GM12864 (cell line): Measurements from ENCODE around the gene CCNI.
"Not testable (repeated sequence)": the region's sequence is repeated elsewhere in the genome, so short reads cannot be mapped to it uniquely, and the experiment has no call there.

Source experiments
- DNase-seq: peaks from one replicate; pipeline ENCODE4 v3.0.0-alpha.2; 2011; ENCODE audit warnings: low read depth
- H3K4me3 ChIP-seq: 2 replicates; pipeline ENCODE4 v1.5.1; 2011; ENCODE audit warnings: mild to moderate bottlenecking, low read depth, low read length, control low read depth
- CTCF ChIP-seq: IDR thresholded peaks from 2 replicates; pipeline ENCODE4 v1.5.1; 2011; ENCODE audit warnings: low read depth, mild to moderate bottlenecking, moderate library complexity, low read length, control low read depth, inconsistent platforms; ENCODE audit errors: missing control alignments

Gene CCNI

DNA sequence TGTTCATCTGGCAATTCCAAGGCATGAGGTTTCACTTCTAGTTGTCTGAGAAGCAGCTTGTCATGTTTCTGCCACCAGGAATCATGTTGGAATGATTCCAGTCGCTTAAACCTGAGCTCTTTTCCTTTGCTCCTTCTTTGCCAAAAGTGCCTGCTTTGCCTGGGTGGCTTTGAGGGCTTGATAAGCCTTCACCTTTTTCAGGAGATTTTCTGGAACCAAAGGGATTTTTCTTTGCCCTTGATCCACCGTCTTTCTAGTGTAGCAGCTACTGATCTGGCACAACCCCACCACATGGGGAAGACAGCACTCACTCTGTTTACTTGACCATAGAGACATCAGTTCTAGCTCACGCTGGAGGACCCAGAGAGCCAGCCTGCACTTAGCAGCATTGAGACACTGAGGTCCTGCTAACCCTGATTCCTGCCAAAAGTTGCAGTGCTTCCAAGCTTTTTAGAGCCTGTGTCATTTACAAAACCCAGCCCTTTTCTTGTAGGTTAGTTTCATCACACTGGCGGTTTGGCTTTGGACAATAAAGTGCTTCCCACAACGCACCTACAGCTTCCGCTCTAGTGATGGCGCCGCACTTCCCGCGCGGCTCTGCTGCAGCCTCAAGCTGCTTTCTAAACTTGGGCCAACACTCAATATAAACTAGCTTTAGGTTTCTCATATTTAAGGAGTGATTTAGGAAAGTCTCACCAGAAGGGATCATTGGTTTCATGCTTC, 7.3 kb upstream of the CCNI start:
- H3K4me3 ChIP-seq, result no peak overlapping the region
- no peak for TF ChIP-seq CTCF
- DNase-seq, result no peak

DNA sequence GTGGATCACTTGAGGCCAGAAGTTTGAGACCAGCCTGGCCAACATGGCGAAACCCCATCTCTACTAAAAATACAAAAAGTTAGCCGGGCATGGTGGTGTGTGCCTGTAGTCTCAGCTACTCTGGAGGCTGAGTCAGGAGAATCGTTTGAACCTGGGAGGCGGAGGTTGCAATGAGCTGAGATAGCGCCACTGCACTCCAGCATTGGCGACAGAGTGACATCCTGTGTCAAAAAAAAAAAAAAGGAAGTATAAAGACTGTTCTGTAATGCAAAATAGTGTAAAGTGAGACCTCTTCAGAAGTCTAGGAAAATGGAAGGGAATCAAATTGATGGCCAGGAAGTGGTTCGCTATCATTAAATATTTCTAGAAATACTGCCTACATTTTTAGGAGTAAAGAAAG, 5.0 kb upstream of the CCNI start:
- H3K4me3 ChIP-seq, DNase-seq: not testable (repeated sequence)

DNA sequence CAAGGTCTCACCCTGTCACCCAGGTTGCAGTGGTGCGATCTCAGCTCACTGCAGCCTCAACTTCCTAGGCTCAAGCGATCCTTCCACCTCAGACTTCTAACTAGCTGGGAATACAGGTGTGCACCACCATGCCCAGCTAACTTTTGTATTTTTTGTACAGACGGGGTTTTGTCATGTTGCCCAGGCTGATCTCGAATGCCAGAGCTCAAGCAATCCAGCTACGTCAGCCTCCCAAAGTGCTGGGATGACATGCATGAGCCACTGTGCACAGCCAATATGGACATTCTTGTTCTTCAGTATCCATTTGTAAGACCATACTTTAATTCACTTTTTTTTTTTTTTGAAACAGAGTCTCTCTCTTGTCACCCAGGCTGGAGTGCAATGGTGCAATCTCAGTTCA, 3.5 kb upstream of the CCNI start:
- H3K4me3 ChIP-seq, result no peak overlapping the region
- TF ChIP-seq CTCF, result no peak
- no peak for DNase-seq

- no peak overlapping the region for H3K4me3 ChIP-seq
- no peak for DNase-seq
- TF ChIP-seq CTCF, result no peak
These were observed 2.6 kb upstream of the CCNI start for GRCh38 chr4:77078401-77078800.

DNA sequence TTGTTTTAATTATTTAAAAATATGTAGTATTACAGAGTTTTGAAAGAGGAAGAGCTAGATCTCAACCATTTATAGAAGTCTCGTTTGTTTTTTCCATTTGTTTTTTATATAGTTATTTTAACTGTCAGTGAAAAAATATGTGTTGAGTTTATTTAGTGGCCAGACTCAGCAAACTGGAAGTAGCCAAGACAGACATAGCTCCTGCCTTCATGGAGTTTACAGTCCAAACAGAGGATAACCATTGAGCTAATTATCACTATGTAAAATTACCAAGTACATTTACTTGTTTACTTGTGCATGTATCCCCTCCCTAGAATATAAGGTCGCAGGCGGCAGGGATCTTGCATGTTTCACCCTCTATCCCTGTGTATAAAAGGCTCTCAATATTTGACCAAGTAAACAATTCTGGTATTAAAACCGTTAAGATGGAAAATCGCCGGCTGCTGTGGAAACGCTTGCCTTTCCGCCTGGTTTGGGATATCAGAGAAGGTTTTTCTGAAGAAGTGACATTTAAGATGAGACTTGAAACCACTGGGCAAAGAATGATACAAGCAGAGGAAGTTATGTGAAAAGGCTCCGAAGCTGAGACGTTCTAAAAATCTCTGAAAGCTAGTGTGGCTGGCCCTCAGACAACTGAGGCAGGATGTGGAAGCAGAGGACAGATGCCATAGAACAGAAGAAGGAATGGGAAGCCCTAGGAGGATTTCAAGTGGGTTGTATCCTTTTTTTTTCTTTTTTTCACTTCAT, 1.3 kb upstream of the CCNI start:
- TF ChIP-seq CTCF, result no peak
- no peak for DNase-seq
- H3K4me3 ChIP-seq, result peak overlapping the region; percentile 92; the same call in 1 of the 2 replicates

- DNase-seq, result peak; percentile 53
- TF ChIP-seq CTCF, result no peak
- H3K4me3 ChIP-seq, result peak overlapping the region; percentile 92
These were observed 571 bp downstream of the CCNI start for GRCh38 chr4:77074981-77075855.

- no peak for TF ChIP-seq CTCF
- no peak for DNase-seq
- peak overlapping the region; percentile 92 for H3K4me3 ChIP-seq
These were observed 1.4 kb downstream of the CCNI start for GRCh38 chr4:77074381-77074831.
